Neural cell (in vitro differentiated cells): ENCODE measurements around the gene VKORC1. TPM values are rescaled to one million over a fixed set of nuclear protein-coding genes. Genes with fewer than 3 reads are reported as not detected.

Source experiments
- H2AFZ ChIP-seq: fragments of 200-600, 300-800 bp; sonication (generic), shearing (Covaris generic); 2 replicates; pipeline ENCODE4 v1.6.0; 2014; ENCODE audit warnings: low read depth, mild to moderate bottlenecking, antibody characterized with exemption, low read length, moderate library complexity
- H3F3A ChIP-seq: fragments of 200-600 bp; shearing (Covaris generic); 2 replicates; pipeline ENCODE4 v1.6.1; 2016; ENCODE audit warnings: mild to moderate bottlenecking, moderate library complexity, mixed read lengths, antibody characterized with exemption, low read length; ENCODE audit not compliant: insufficient read depth, poor library complexity, severe bottlenecking
- H3K27ac ChIP-seq: fragments of 200-600, 300-800 bp; sonication (generic), shearing (Covaris generic); 2 replicates; pipeline ENCODE4 v1.5.1; 2014; ENCODE audit warnings: mild to moderate bottlenecking, low read length, moderate library complexity
- H3K27me3 ChIP-seq: fragments of 300-800, 200-600 bp; sonication (generic), shearing (Covaris generic); 2 replicates; pipeline ENCODE4 v1.6.0; 2014; ENCODE audit warnings: mild to moderate bottlenecking, low read depth, low read length, moderate library complexity; ENCODE audit not compliant: insufficient read depth
- H3K36me3 ChIP-seq: fragments of 300-800, 200-600 bp; sonication (generic), shearing (Covaris generic); 2 replicates; pipeline ENCODE4 v1.5.1; 2014; ENCODE audit warnings: mild to moderate bottlenecking, antibody characterized with exemption, low read length, moderate library complexity; ENCODE audit not compliant: insufficient read depth
- H3K4me2 ChIP-seq: fragments of 300-800, 200-600 bp; sonication (generic), shearing (Covaris generic); 2 replicates; pipeline ENCODE4 v1.6.0; 2014; ENCODE audit warnings: mild to moderate bottlenecking, low read length
- H3K4me3 ChIP-seq: fragments of 300-800, 200-600 bp; sonication (generic), shearing (Covaris generic); 2 replicates; pipeline ENCODE4 v1.5.1; 2014; ENCODE audit warnings: mild to moderate bottlenecking, low read length, moderate library complexity
- H3K79me2 ChIP-seq: fragments of 200-600 bp; shearing (Covaris generic); replicated peaks from 2 replicates; pipeline ENCODE4 v1.6.0; 2014; ENCODE audit warnings: mild to moderate bottlenecking, low read length, moderate library complexity; ENCODE audit not compliant: insufficient read depth
- H3K9ac ChIP-seq: fragments of 300-800, 200-600 bp; sonication (generic), shearing (Covaris generic); 2 replicates; pipeline ENCODE4 v1.6.1; 2016; ENCODE audit warnings: mild to moderate bottlenecking, low read length, mixed read lengths
- H3K9me2 ChIP-seq: fragments of 200-600 bp; shearing (Covaris generic); 2 replicates; pipeline ENCODE4 v1.6.1; 2016; ENCODE audit warnings: mild to moderate bottlenecking, low read length, mixed read lengths; ENCODE audit not compliant: insufficient read depth
- H3K9me3 ChIP-seq: fragments of 200-600, 300-800 bp; sonication (generic), shearing (Covaris generic); 2 replicates; pipeline ENCODE4 v1.6.1; 2016; ENCODE audit warnings: mild to moderate bottlenecking, mixed run types, low read length, moderate library complexity, mixed read lengths
- H4K20me1 ChIP-seq: fragments of 200-600 bp; shearing (Covaris generic); 2 replicates; pipeline ENCODE4 v1.6.1; 2016; ENCODE audit warnings: mild to moderate bottlenecking, mixed run types; ENCODE audit not compliant: insufficient read depth
- EP300 ChIP-seq: fragments of 450-650 bp; conservative IDR thresholded peaks from 2 replicates; pipeline ENCODE4 v1.6.1; 2014; ENCODE audit warnings: antibody characterized with exemption, mild to moderate bottlenecking, moderate library complexity; ENCODE audit not compliant: poor library complexity, severe bottlenecking
- RAD21 ChIP-seq: fragments of 450-650 bp; conservative IDR thresholded peaks from 2 replicates; pipeline ENCODE4 v1.6.1; 2014; ENCODE audit warnings: antibody characterized with exemption, mild to moderate bottlenecking, moderate library complexity
- REST ChIP-seq: IDR thresholded peaks from 2 replicates; pipeline ENCODE4 v1.6.1; 2012; ENCODE audit warnings: borderline replicate concordance
- SMC3 ChIP-seq: fragments of 450-650 bp; conservative IDR thresholded peaks from 2 replicates; pipeline ENCODE4 v1.6.1; 2014; ENCODE audit warnings: antibody characterized with exemption, mild to moderate bottlenecking, moderate library complexity; ENCODE audit not compliant: poor library complexity
- TAF1 ChIP-seq: IDR thresholded peaks from 2 replicates; pipeline ENCODE4 v1.6.1; 2012; ENCODE audit warnings: low read depth
- polyA plus RNA-seq: library from polyadenylated mRNA; depleted of rRNA; stranded (reverse); fragments of >200 nt; gene quantifications from 2 replicates; pipeline ENCODE4 v1.2.3, GENCODE V29; 2014

VKORC1 gene
- polyA plus RNA-seq, 1 donor from 2014 or later, result 105 TPM

DNA sequence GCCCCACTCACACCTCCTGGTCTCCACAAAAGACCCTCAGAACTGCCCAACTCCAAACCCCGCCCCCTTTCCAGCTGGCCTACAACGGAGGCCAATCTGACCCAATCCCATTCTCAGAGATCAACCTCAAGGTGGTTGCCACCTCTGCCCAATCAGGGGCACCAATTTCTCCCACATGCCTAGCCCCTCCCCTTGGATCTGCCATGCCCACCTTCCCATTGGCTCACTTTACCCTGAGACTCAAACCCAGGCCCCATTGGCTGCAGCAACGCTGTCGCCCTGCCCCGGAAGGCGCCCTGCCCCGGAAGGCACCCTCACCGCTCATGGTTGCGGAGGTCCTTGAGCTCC is 31.1 kb downstream of the VKORC1 start:
- TF ChIP-seq TAF1, result no peak
- no peak for TF ChIP-seq RAD21
- Histone ChIP-seq H2AFZ (no peak overlapping the region), H3K4me3 (no peak overlapping the region), H4K20me1 (no peaks in the 10 kb centered on the region), H3K4me2 (no peak overlapping the region), H3K9me2 (no peaks in the 10 kb centered on the region), H3F3A (no peaks in the 10 kb centered on the region), H3K36me3 (peaks cover 7% of the 10 kb centered on the region), H3K79me2 (peaks cover 5% of the 10 kb centered on the region), H3K27me3 (no peaks in the 10 kb centered on the region), H3K9me3 (no peaks in the 10 kb centered on the region), H3K9ac (no peak overlapping the region), H3K27ac (no peak overlapping the region)

DNA sequence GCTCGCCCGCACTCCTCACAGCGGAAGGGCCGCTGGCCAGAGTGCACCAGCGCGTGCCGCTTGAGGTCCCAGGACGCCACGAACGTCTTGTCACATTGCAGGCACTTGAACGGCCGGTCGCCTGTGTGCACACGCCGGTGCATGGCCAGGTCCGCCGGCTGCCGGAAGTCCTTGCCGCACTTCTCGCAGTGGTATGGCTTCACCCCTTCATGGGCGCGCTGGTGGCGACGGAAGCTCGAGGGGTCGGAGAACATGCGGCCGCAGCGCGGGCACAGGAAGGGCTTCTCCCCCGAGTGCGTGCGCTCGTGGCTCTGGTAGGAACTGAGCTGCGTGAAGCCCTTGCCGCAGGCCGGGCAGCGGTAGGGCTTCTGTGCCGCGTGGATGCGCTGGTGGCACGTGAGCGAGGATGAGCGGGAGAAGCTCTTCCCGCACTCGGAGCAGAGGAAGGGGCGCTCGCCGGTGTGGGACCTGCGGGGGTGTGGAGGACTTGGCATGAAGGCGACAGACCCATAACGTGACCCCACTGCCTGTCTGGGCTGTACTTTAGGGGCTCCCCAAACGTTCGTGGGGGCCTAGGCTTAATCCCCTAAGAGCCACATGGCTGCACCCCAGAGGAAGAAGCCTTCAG is 32.7 kb downstream of the VKORC1 start:
- Histone ChIP-seq H3K9me3 (no peaks in the 10 kb centered on the region), H3F3A (no peaks in the 10 kb centered on the region), H3K9me2 (no peaks in the 10 kb centered on the region), H2AFZ (no peak overlapping the region), H3K9ac (no peak overlapping the region), H3K4me3 (no peak overlapping the region), H3K27ac (no peak overlapping the region), H3K4me2 (no peak overlapping the region), H3K27me3 (no peaks in the 10 kb centered on the region), H3K36me3 (peaks cover 7% of the 10 kb centered on the region), H4K20me1 (no peaks in the 10 kb centered on the region), H3K79me2 (no peaks in the 10 kb centered on the region)
- no peak for TF ChIP-seq EP300

GRCh38 chr16:31061126-31061812 is 33.3 kb downstream of the VKORC1 start:
- Histone ChIP-seq H4K20me1 (no peaks in the 10 kb centered on the region), H3K9ac (no peak overlapping the region)

More at GRCh38 chr16:31061126-31061812, 33.3 kb downstream of the VKORC1 start:
- no peak for TF ChIP-seq SMC3
- no peak for TF ChIP-seq REST
- TF ChIP-seq TAF1, result no peak
- H3K27me3 ChIP-seq, result no peaks in the 10 kb centered on the region
- no peaks in the 10 kb centered on the region for H3K9me2 ChIP-seq
- H3K36me3 ChIP-seq, result peaks cover 7% of the 10 kb centered on the region
- H3K4me2 ChIP-seq, result no peak overlapping the region
- no peaks in the 10 kb centered on the region for H3K9me3 ChIP-seq
- no peak overlapping the region for H3K4me3 ChIP-seq
- H3F3A ChIP-seq, result no peaks in the 10 kb centered on the region
- no peak overlapping the region for H3K27ac ChIP-seq
- no peaks in the 10 kb centered on the region for H3K79me2 ChIP-seq
- H2AFZ ChIP-seq, result no peak overlapping the region
